Measurements from ENCODE around the gene PRKD2.

Gene PRKD2

DNA sequence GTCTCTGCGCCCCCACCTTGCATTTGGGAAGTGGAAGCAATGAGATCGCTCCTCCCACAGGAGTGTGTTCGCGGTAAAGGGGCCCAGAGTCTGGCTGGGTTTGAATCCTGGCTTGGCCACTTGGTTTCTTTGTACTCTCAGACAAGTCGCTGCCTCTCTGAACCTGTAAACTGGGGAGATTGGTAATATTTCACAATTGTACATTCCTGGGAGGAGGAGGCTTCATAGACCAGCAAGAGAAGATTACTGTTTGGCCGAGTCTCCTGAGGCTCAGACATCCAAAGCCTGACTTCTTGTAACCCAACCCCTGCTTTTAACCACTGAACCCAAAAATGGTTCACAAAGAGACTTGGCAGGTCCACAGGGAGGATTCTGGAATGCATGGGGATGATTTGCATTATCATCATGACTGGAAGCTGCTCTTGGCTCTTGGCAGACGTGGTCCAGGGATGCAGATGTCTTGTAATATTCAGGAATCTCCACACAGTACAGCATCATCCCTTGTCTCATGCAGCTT, 43.0 kb upstream of the PRKD2 start:
- TF ChIP-seq, protein P1, sequence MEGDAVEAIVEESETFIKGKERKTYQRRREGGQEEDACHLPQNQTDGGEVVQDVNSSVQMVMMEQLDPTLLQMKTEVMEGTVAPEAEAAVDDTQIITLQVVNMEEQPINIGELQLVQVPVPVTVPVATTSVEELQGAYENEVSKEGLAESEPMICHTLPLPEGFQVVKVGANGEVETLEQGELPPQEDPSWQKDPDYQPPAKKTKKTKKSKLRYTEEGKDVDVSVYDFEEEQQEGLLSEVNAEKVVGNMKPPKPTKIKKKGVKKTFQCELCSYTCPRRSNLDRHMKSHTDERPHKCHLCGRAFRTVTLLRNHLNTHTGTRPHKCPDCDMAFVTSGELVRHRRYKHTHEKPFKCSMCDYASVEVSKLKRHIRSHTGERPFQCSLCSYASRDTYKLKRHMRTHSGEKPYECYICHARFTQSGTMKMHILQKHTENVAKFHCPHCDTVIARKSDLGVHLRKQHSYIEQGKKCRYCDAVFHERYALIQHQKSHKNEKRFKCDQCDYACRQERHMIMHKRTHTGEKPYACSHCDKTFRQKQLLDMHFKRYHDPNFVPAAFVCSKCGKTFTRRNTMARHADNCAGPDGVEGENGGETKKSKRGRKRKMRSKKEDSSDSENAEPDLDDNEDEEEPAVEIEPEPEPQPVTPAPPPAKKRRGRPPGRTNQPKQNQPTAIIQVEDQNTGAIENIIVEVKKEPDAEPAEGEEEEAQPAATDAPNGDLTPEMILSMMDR (IDR thresholded peaks at IDR 0.05; ENCODE audit: low read depth, low read length, missing control alignments), result no peak
- no peak overlapping the region for H3K27ac ChIP-seq
- DNase-seq, result peak; percentile 29
- peaks cover 11% of the 10 kb centered on the region for H3K36me3 ChIP-seq (replicated peaks)
- in situ Hi-C loops (cut with HindIII; ENCODE audit: low pct_ligation_motif_present, low sequenced_read_pairs), result no loop called here
- H3K4me3 ChIP-seq (ENCODE audit: low read depth, low read length), result no peak overlapping the region
- H3K27me3 ChIP-seq (replicated peaks), result no peaks in the 10 kb centered on the region

DNA sequence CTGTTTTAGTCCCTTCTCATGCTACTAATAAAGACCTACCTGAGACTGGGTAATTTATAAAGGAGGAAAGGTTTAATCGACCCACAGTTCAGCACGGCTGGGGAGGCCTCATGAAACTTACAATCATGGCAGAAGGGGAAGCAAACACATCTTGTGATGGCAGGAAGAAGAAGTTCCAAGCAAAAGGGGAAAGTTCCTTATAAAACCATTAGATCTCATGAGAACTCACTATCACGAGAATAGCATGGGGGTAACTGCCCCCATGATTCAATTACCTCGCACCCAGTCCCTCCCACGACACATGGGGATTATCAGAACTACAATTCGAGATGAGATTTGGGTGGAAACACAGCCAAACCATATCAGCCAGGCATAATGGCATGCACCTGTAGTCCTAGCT, 42.3 kb upstream of the PRKD2 start:
- H3K27ac ChIP-seq, result no peak overlapping the region
- in situ Hi-C loops (cut with HindIII; ENCODE audit: low pct_ligation_motif_present, low sequenced_read_pairs), result no loop called here
- DNase-seq, result no peak
- peaks cover 11% of the 10 kb centered on the region for H3K36me3 ChIP-seq (replicated peaks)
- H3K4me3 ChIP-seq (ENCODE audit: low read depth, low read length), result no peak overlapping the region
- TF ChIP-seq, protein P1 (IDR thresholded peaks at IDR 0.05; ENCODE audit: low read depth, low read length, missing control alignments), result no peak
- H3K27me3 ChIP-seq (replicated peaks), result no peaks in the 10 kb centered on the region

DNA sequence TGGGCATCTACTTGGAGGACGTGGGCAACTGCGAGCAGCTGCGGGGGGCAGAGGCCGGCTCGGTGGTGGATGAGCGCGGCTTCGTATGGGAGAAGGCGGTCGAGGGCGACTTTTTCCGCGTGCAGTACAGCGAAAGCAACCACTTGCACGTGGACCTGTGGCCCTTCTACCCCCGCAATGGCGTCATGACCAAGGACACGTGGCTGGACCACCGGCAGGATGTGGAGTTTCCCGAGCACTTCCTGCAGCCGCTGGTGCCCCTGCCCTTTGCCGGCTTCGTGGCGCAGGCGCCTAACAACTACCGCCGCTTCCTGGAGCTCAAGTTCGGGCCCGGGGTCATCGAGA, 39.6 kb upstream of the PRKD2 start:
- in situ Hi-C loops (cut with HindIII; ENCODE audit: low pct_ligation_motif_present, low sequenced_read_pairs), result no loop called here
- TF ChIP-seq, protein P1 (IDR thresholded peaks at IDR 0.05; ENCODE audit: low read depth, low read length, missing control alignments), result no peak
- Histone ChIP-seq H3K36me3 (replicated peaks) (peaks cover 14% of the 10 kb centered on the region), H3K27ac (no peak overlapping the region), H3K27me3 (replicated peaks) (no peaks in the 10 kb centered on the region), H3K4me3 (ENCODE audit: low read depth, low read length) (no peak overlapping the region)
- DNase-seq, result no peak

DNA sequence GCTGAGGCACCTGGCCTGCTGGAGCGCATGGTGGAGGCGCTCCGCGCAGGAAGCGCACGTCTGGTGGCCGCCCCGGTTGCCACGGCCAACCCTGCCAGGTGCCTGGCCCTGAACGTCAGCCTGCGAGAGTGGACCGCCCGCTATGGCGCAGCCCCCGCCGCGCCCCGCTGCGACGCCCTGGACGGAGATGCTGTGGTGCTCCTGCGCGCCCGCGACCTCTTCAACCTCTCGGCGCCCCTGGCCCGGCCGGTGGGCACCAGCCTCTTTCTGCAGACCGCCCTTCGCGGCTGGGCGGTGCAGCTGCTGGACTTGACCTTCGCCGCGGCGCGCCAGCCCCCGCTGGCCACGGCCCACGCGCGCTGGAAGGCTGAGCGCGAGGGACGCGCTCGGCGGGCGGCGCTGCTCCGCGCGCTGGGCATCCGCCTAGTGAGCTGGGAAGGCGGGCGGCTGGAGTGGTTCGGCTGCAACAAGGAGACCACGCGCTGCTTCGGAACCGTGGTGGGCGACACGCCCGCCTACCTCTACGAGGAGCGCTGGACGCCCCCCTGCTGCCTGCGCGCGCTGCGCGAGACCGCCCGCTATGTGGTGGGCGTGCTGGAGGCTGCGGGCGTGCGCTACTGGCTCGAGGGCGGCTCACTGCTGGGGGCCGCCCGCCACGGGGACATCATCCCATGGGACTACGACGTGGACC, 39.1 kb upstream of the PRKD2 start:
- in situ Hi-C loops (cut with HindIII; ENCODE audit: low pct_ligation_motif_present, low sequenced_read_pairs), result no loop called here
- no peak overlapping the region for H3K4me3 ChIP-seq (ENCODE audit: low read depth, low read length)
- DNase-seq, result no peak

DNA sequence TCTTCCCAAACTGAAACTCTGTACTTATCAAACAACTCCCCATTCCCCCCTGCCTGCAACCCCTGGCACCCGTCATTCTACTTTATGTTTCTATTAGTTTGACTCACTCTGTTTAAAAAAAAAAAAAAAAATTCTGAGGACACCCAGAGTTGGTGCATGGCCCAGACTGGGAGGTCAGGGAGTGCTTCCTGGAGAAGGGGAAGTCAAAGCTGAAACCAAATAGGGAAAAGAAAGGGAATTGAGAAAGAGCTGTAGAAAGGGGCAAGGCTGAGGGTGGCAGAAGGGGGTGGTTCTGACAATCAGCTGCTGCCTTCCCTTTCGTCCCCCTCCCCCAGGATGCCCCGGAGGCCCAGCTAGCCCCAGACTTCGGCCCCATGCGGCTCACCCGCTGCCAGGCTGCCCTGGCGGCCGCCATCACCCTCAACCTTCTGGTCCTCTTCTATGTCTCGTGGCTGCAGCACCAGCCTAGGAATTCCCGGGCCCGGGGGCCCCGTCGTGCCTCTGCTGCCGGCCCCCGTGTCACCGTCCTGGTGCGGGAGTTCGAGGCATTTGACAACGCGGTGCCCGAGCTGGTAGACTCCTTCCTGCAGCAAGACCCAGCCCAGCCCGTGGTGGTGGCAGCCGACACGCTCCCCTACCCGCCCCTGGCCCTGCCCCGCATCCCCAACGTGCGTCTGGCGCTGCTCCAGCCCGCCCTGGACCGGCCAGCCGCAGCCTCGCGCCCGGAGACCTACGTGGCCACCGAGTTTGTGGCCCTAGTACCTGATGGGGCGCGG, 38.4 kb upstream of the PRKD2 start:
- no peak overlapping the region for H3K4me3 ChIP-seq (ENCODE audit: low read depth, low read length)
- DNase-seq, result no peak
- in situ Hi-C loops (cut with HindIII; ENCODE audit: low pct_ligation_motif_present, low sequenced_read_pairs), result no loop called here
- H3K36me3 ChIP-seq (replicated peaks), result peaks cover 14% of the 10 kb centered on the region
- H3K27me3 ChIP-seq (replicated peaks), result no peaks in the 10 kb centered on the region
- no peak overlapping the region for H3K27ac ChIP-seq
- TF ChIP-seq, protein P1 (IDR thresholded peaks at IDR 0.05; ENCODE audit: low read depth, low read length, missing control alignments), result no peak

More for the DNA sequence above, 39.1 kb upstream of the PRKD2 start:
- TF ChIP-seq, protein P1 (IDR thresholded peaks at IDR 0.05; ENCODE audit: low read depth, low read length, missing control alignments), result no peak
- no peaks in the 10 kb centered on the region for H3K27me3 ChIP-seq (replicated peaks)
- no peak overlapping the region for H3K27ac ChIP-seq
- peaks cover 14% of the 10 kb centered on the region for H3K36me3 ChIP-seq (replicated peaks)
